A549 (cell line): ENCODE measurements around the gene UNC5A. TPM values are rescaled to one million over a fixed set of nuclear protein-coding genes. Genes with fewer than 3 reads are reported as not detected.
A peak's percentile ranks its signal among the peaks of the same experiment; 100 is the strongest.

Source experiments
- ATAC-seq, 2 experiments: fragments of 200-7000 bp in 1 of 2; fragments of >200 bp in 1 of 2; cut with Nextera tagmentation in 1 of 2; cut with Tn5 transposase in 1 of 2; 3 replicates each; pipeline versions ENCODE4 v1.8.0 to v1.9.1; 2018 to 2020; ENCODE audit warnings: mild to moderate bottlenecking in 1 of 2, moderate library complexity in 1 of 2
- CTCF ChIA-PET: fragments of 300-600 bp; sonication (Branson Sonifier 250); formaldehyde crosslinking; extraction: SDS; loops from one replicate; lab custom pipeline; 2021; ENCODE audit warnings: antibody characterized with exemption, inconsistent platforms; lab: Yijun Ruan, JAX
- POLR2A ChIA-PET: fragments of 350-600 bp; formaldehyde crosslinking; extraction: SDS; loops from one replicate; lab custom pipeline; 2021; ENCODE audit warnings: antibody characterized with exemption, inconsistent platforms; lab: Yijun Ruan, JAX
- DNase-seq, 2 experiments: peaks; one replicate each; pipeline versions ENCODE4 v3.0.0 to v3.0.0-alpha.2; 2011 to 2016; ENCODE audit warnings: low read depth in 1 of 2, low spot score in 1 of 2
- FAIRE-seq: peaks from 2 replicates; lab custom pipeline; 2011; peaks lifted over from hg19 to GRCh38; lab: Jason Lieb, UNC
- H3K27ac ChIP-seq, 2 experiments: fragments of >200 bp; sonication (Bioruptor Twin); formaldehyde crosslinking; 3 replicates each; pipeline ENCODE4 v1.5.1; 2016 to 2017
- H3K4me1 ChIP-seq: fragments of >200 bp; sonication (Bioruptor Twin); formaldehyde crosslinking; 3 replicates; pipeline ENCODE4 v1.6.1; 2016
- H3K4me2 ChIP-seq: fragments of >200 bp; sonication (Bioruptor Twin); formaldehyde crosslinking; 3 replicates; pipeline ENCODE4 v1.6.1; 2016
- H3K4me3 ChIP-seq: fragments of >200 bp; sonication (Bioruptor Twin); formaldehyde crosslinking; 3 replicates; pipeline ENCODE4 v1.5.1; 2016
- H3K9me3 ChIP-seq: fragments of >200 bp; sonication (Bioruptor Twin); formaldehyde crosslinking; 3 replicates; pipeline ENCODE4 v1.6.1; 2016
- BHLHE40 ChIP-seq: IDR thresholded peaks from 2 replicates; pipeline ENCODE4 v1.6.1; 2012; ENCODE audit warnings: low read depth, low read length, inconsistent platforms
- CBX8 ChIP-seq: fragments of 200-600 bp; sonication (generic); IDR thresholded peaks from 2 replicates; pipeline ENCODE4 v1.6.1; 2016
- CEBPB ChIP-seq, 2 experiments: fragments of >200 bp in 1 of 2; sonication (Bioruptor Twin) in 1 of 2; formaldehyde crosslinking in 1 of 2; IDR thresholded peaks; 2 replicates each; pipeline ENCODE4 v1.6.1; 2012 to 2016
- CTCF ChIP-seq: fragments of >200 bp; sonication (Bioruptor Twin); formaldehyde crosslinking; IDR thresholded peaks from 3 replicates; pipeline ENCODE4 v1.5.1; 2016
- EHF ChIP-seq: fragments of 250-450 bp; sonication (Bioruptor Pico); IDR thresholded peaks from 2 replicates; pipeline ENCODE4 v1.5.0; 2020; ENCODE audit warnings: mild to moderate bottlenecking
- EHMT2 ChIP-seq: fragments of 200-600 bp; sonication (generic); IDR thresholded peaks from 2 replicates; pipeline ENCODE4 v1.6.1; 2016; ENCODE audit warnings: antibody characterized with exemption, low read depth, mild to moderate bottlenecking, moderate library complexity
- FOSL2 ChIP-seq, 2 experiments: fragments of 450-650 bp in 1 of 2; fragments of >200 bp in 1 of 2; sonication (Bioruptor Twin) in 1 of 2; formaldehyde crosslinking; IDR thresholded peaks; 2 replicates each; pipeline versions ENCODE4 v1.5.0 to v1.6.1; 2016 to 2020; ENCODE audit warnings: mild to moderate bottlenecking in 1 of 2, moderate library complexity in 1 of 2
- HDAC2 ChIP-seq: fragments of 200-600 bp; sonication (generic); IDR thresholded peaks from 2 replicates; pipeline ENCODE4 v1.6.1; 2016
- HOXB13 ChIP-seq: fragments of 250-450 bp; sonication (Bioruptor Pico); IDR thresholded peaks from 2 replicates; pipeline ENCODE4 v1.5.0; 2020; ENCODE audit warnings: low read depth, mild to moderate bottlenecking, moderate library complexity
- HOXB5 ChIP-seq: fragments of 250-450 bp; sonication (Bioruptor Pico); IDR thresholded peaks from 2 replicates; pipeline ENCODE4 v1.5.0; 2020; ENCODE audit warnings: mild to moderate bottlenecking, moderate library complexity
- JUN ChIP-seq, 2 experiments: fragments of >200 bp; sonication (Bioruptor Twin); formaldehyde crosslinking; IDR thresholded peaks; 2 replicates in 1 of 2; 3 replicates in 1 of 2; pipeline ENCODE4 v1.6.1; 2016 to 2017
- JUNB ChIP-seq: fragments of >200 bp; sonication (Bioruptor Twin); formaldehyde crosslinking; IDR thresholded peaks from 2 replicates; pipeline ENCODE4 v1.6.1; 2016
- KDM1A ChIP-seq: fragments of 200-600 bp; sonication (generic); IDR thresholded peaks from 2 replicates; pipeline ENCODE4 v1.6.1; 2016; ENCODE audit warnings: low read depth, mild to moderate bottlenecking
- NFE2L2 ChIP-seq: fragments of 150-350 bp; conservative IDR thresholded peaks from 2 replicates; pipeline ENCODE4 v1.6.1; 2014; ENCODE audit warnings: low read length
- NPAS2 ChIP-seq: fragments of 250-450 bp; sonication (Bioruptor Pico); IDR thresholded peaks from 2 replicates; pipeline ENCODE4 v1.8.0; 2022; ENCODE audit warnings: mild to moderate bottlenecking, moderate library complexity, borderline replicate concordance
- PHF8 ChIP-seq: fragments of 200-600 bp; sonication (generic); IDR thresholded peaks from 2 replicates; pipeline ENCODE4 v1.6.1; 2016; ENCODE audit warnings: low read depth, mild to moderate bottlenecking, antibody characterized with exemption, moderate library complexity, borderline replicate concordance
- POLR2A ChIP-seq: IDR thresholded peaks from 2 replicates; pipeline ENCODE4 v1.6.1; 2012; ENCODE audit warnings: mild to moderate bottlenecking, low read length
- RARB ChIP-seq: fragments of 250-450 bp; sonication (Bioruptor Pico); IDR thresholded peaks from 2 replicates; pipeline ENCODE4 v1.8.0; 2021; ENCODE audit warnings: mild to moderate bottlenecking, moderate library complexity
- RFX5 ChIP-seq: fragments of 450-650 bp; IDR thresholded peaks from 2 replicates; pipeline ENCODE4 v1.7.1; 2014; ENCODE audit warnings: antibody characterized with exemption, mild to moderate bottlenecking, moderate library complexity
- SREBF2 ChIP-seq: fragments of 450-650 bp; IDR thresholded peaks from 2 replicates; pipeline ENCODE4 v1.6.1; 2014; ENCODE audit warnings: mild to moderate bottlenecking, moderate library complexity
- TP53 ChIP-seq: fragments of 250-450 bp; sonication (Bioruptor Pico); IDR thresholded peaks from 2 replicates; pipeline ENCODE4 v1.5.0; 2021; ENCODE audit warnings: mild to moderate bottlenecking, moderate library complexity
- USF2 ChIP-seq: fragments of 450-650 bp; IDR thresholded peaks from 2 replicates; pipeline ENCODE4 v1.6.1; 2014; ENCODE audit warnings: antibody characterized with exemption
- ZSCAN20 ChIP-seq: fragments of 250-450 bp; sonication (Bioruptor Pico); IDR thresholded peaks from 2 replicates; pipeline ENCODE4 v1.8.0; 2022; ENCODE audit warnings: mild to moderate bottlenecking, moderate library complexity
- WGBS: methylation state at CpG from one replicate; pipeline ENCODE4 v1.1.6; 2017; ENCODE audit errors: missing lambda C conversion rate; 5-methylcytosine and 5-hydroxymethylcytosine counted together
- polyA plus RNA-seq, 4 experiments: library from polyadenylated mRNA; depleted of rRNA in 3 of 4; stranded (reverse); fragments of >200 nt; fragmentation: RNase III in 1 of 4; extraction: RNeasy Plus Mini Kit Qiagen cat#74134 plus additional on column Dnase treatment in 1 of 4; gene quantifications; 2 replicates in 3 of 4; 3 replicates in 1 of 4; pipeline ENCODE4 v1.2.3, GENCODE V29; 2011 to 2017
- TF ChIP-seq, protein P1 (sequence below): fragments of 250-450 bp; sonication (Bioruptor Pico); IDR thresholded peaks from 2 replicates; pipeline ENCODE4 v1.5.0; 2020; ENCODE audit warnings: low read depth, mild to moderate bottlenecking, moderate library complexity
- TF ChIP-seq, protein P2 (sequence below): IDR thresholded peaks from 2 replicates; pipeline ENCODE4 v1.6.1; 2012
- TF ChIP-seq, protein P3 (sequence below): IDR thresholded peaks from 2 replicates; pipeline ENCODE4 v1.6.1; 2012
- TF ChIP-seq, protein P4 (sequence below): fragments of 250-450 bp; sonication (Bioruptor Pico); IDR thresholded peaks from 2 replicates; pipeline ENCODE4 v1.5.0; 2021; ENCODE audit warnings: mild to moderate bottlenecking, moderate library complexity, borderline replicate concordance

UNC5A gene
- polyA plus RNA-seq, 2 of the 4 experiments (the other 2 are of a cell fraction): 0.03 to 0.14 TPM

DNA sequence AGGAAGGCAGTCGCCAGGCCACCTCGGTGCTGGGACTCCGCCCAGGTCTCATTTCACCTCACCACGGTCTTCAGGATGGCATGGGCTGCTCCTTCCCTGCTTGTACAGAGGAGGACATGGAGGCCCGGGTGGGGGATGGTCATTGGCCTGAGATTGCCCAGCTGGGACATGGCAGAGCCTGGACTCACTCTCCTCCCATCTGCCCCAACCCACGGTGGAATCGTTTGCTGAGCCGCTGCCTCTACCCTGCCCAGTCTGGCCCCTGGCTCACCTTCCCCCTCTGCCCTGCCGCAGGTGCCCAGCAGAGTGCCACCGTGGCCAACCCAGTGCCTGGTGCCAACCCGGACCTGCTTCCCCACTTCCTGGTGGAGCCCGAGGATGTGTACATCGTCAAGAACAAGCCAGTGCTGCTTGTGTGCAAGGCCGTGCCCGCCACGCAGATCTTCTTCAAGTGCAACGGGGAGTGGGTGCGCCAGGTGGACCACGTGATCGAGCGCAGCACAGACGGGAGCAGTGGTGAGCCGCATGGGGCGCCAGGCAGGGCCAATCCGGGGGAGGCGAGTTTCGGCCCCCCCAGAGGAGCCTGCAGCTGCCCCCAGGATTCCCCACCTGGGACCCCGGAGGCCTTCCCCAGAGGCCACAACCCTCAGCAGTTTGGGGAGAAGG is 52.1 kb downstream of the UNC5A start:
- DNase-seq: no peak
- Histone ChIP-seq H3K9me3 (no peaks in the 10 kb centered on the region), H3K4me2 (no peak overlapping the region), H3K4me3 (no peak overlapping the region), H3K4me1 (no peaks in the 10 kb centered on the region), H3K27ac (no peak overlapping the region)
- TF ChIP-seq NPAS2 (CRISPR knock-in tag) (no peak), CBX8 (no peak), RFX5 (no peak), POLR2A (no peak), FOSL2 (IDR thresholded peaks at IDR 0.05) (no peak), FOSL2 (CRISPR knock-in tag; IDR thresholded peaks at IDR 0.05) (no peak), HDAC2 (no peak), CEBPB (IDR thresholded peaks at IDR 0.05) (no peak), ZSCAN20 (CRISPR knock-in tag) (no peak), HOXB13 (CRISPR knock-in tag) (no peak), EHF (CRISPR knock-in tag) (no peak), USF2 (no peak), HOXB5 (CRISPR knock-in tag) (no peak), TP53 (CRISPR knock-in tag) (no peak), PHF8 (no peak), EHMT2 (no peak), JUNB (no peak)
- TF ChIP-seq, protein P1, sequence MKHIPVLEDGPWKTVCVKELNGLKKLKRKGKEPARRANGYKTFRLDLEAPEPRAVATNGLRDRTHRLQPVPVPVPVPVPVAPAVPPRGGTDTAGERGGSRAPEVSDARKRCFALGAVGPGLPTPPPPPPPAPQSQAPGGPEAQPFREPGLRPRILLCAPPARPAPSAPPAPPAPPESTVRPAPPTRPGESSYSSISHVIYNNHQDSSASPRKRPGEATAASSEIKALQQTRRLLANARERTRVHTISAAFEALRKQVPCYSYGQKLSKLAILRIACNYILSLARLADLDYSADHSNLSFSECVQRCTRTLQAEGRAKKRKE (CRISPR knock-in tag): no peak
- WGBS: 46% methylated on average over 16 of the region's 28 CpGs
- no peak for FAIRE-seq
- peak in 1 of 2 experiments; percentile 8; a peak in 1 of 6 replicates for ATAC-seq
- ChIA-PET POLR2A (no interaction called here), CTCF (interaction anchor here (0.5 kb wide), 1 partner anchor 943 kb away, joined by 3 read pairs; no protein-coding TSS in a partner anchor)

- FAIRE-seq: no peak
- POLR2A ChIA-PET: no interaction called here
- ATAC-seq: peak in 1 of 2 experiments; percentile 24; a peak in 3 of 6 replicates
- Histone ChIP-seq H3K9me3 (no peaks in the 10 kb centered on the region), H3K4me1 (no peaks in the 10 kb centered on the region), H3K4me2 (no peak overlapping the region), H3K27ac (no peak overlapping the region), H3K4me3 (no peak overlapping the region)
- DNase-seq: no peak
- WGBS: 50% methylated on average over 15 of the region's 15 CpGs
- CTCF ChIA-PET: interaction anchor here (0.5 to 1.7 kb wide), 2 partner anchors 202 to 944 kb away, joined by 3 to 9 read pairs; no protein-coding TSS in a partner anchor
- no peak for TF ChIP-seq SREBF2
- TF ChIP-seq HOXB5 (CRISPR knock-in tag): no peak
- TF ChIP-seq KDM1A: no peak
- TF ChIP-seq CTCF: no peak
- TF ChIP-seq, protein P2, sequence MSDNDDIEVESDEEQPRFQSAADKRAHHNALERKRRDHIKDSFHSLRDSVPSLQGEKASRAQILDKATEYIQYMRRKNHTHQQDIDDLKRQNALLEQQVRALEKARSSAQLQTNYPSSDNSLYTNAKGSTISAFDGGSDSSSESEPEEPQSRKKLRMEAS: no peak
- TF ChIP-seq, protein P3, sequence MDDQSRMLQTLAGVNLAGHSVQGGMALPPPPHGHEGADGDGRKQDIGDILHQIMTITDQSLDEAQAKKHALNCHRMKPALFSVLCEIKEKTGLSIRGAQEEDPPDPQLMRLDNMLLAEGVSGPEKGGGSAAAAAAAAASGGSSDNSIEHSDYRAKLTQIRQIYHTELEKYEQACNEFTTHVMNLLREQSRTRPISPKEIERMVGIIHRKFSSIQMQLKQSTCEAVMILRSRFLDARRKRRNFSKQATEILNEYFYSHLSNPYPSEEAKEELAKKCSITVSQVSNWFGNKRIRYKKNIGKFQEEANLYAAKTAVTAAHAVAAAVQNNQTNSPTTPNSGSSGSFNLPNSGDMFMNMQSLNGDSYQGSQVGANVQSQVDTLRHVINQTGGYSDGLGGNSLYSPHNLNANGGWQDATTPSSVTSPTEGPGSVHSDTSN: no peak
- no peak for TF ChIP-seq NFE2L2
- no peak for TF ChIP-seq BHLHE40
- TF ChIP-seq, protein P4, sequence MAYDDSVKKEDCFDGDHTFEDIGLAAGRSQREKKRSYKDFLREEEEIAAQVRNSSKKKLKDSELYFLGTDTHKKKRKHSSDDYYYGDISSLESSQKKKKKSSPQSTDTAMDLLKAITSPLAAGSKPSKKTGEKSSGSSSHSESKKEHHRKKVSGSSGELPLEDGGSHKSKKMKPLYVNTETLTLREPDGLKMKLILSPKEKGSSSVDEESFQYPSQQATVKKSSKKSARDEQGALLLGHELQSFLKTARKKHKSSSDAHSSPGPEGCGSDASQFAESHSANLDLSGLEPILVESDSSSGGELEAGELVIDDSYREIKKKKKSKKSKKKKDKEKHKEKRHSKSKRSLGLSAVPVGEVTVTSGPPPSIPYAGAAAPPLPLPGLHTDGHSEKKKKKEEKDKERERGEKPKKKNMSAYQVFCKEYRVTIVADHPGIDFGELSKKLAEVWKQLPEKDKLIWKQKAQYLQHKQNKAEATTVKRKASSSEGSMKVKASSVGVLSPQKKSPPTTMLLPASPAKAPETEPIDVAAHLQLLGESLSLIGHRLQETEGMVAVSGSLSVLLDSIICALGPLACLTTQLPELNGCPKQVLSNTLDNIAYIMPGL (CRISPR knock-in tag): no peak
- TF ChIP-seq ZSCAN20 (CRISPR knock-in tag): no peak
- no peak for TF ChIP-seq FOSL2 (IDR thresholded peaks at IDR 0.05)
- no peak for TF ChIP-seq FOSL2 (CRISPR knock-in tag; IDR thresholded peaks at IDR 0.05)
- no peak for TF ChIP-seq PHF8
- no peak for TF ChIP-seq JUN (IDR thresholded peaks at IDR 0.05)
- TF ChIP-seq NPAS2 (CRISPR knock-in tag): no peak
- TF ChIP-seq RARB (CRISPR knock-in tag): no peak
Observed at GRCh38 chr5:176863041-176863764, 52.8 kb downstream of the UNC5A start.
